ENCODE measurements around the gene PTPRU. TPM values are rescaled to one million over a fixed set of nuclear protein-coding genes. Genes with fewer than 3 reads are reported as not detected.

Gene PTPRU
- total and polyA plus RNA-seq, 4 donors, result 1.6 to 15.1 (median 6.0) TPM

DNA sequence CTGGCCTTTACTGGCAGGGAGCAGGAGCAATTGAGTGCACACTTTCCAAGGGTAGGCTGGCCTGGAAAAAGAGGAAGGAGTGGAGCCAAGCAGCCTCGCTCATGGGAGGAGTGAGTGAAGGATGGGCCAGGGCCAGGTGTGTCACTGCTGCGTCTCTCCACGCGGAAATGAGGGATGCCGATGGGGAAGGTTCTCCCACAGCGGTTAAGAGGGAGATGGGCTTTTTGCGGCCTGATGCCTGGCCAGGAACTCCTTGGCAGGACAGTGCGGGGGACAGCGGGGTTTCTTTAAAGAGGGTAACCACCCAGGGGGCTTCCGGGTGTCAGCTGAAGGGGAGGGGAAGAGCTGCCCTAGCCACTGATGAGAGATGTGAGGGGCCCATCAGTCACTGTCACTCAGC, 82.4 kb downstream of the PTPRU start:
- no peaks in the 10 kb centered on the region for H3K9me3 ChIP-seq (ENCODE audit: control insufficient read depth in 4 of 4, low read length in 3 of 4)
- no peak overlapping the region for H3K9ac ChIP-seq (ENCODE audit: low read depth in 1 of 2, low read length in 2 of 2)
- no peak overlapping the region for H3K27ac ChIP-seq (ENCODE audit: low read depth in 1 of 2, low read length in 2 of 2)
- TF ChIP-seq FOXA1 (IDR thresholded peaks at IDR 0.05), result no peak
- no peak for TF ChIP-seq REST (IDR thresholded peaks at IDR 0.05)
- TF ChIP-seq NR2F2 (IDR thresholded peaks at IDR 0.05), result no peak
- peaks cover 0 to 3% (median 1%) of the 10 kb centered on the region in 4 donors for H3K4me1 ChIP-seq (ENCODE audit: control insufficient read depth in 4 of 4, insufficient read depth in 4 of 4, low read length in 3 of 4)
- H3K4me3 ChIP-seq (ENCODE audit: low read depth in 1 of 3, low read length in 3 of 3), result no peak overlapping the region
- H3K27me3 ChIP-seq (ENCODE audit: control insufficient read depth in 4 of 4, insufficient read depth in 4 of 4, low read length in 3 of 4), result no peaks in the 10 kb centered on the region
- DNase-seq (ENCODE audit: low spot score), result no peak
- WGBS, result 96% methylated on average over 10 of the region's 10 CpGs
- peaks cover 0 to 30% (median 4%) of the 10 kb centered on the region in 4 donors for H3K36me3 ChIP-seq (ENCODE audit: control insufficient read depth in 4 of 4, insufficient read depth in 3 of 4, low read depth in 1 of 4, low read length in 3 of 4)

GRCh38 chr1:29319300-29320110, 83.2 kb downstream of the PTPRU start:
- no peak for DNase-seq (ENCODE audit: low spot score)
- Histone ChIP-seq H3K4me1 (ENCODE audit: control insufficient read depth in 4 of 4, insufficient read depth in 4 of 4, low read length in 3 of 4) (peaks cover 0 to 3% (median 1%) of the 10 kb centered on the region in 4 donors), H3K9ac (ENCODE audit: low read depth in 1 of 2, low read length in 2 of 2) (no peak overlapping the region), H3K36me3 (ENCODE audit: control insufficient read depth in 4 of 4, insufficient read depth in 3 of 4, low read depth in 1 of 4, low read length in 3 of 4) (peaks cover 0 to 24% (median 1%) of the 10 kb centered on the region in 4 donors), H3K4me3 (ENCODE audit: low read depth in 1 of 3, low read length in 3 of 3) (no peak overlapping the region), H3K27me3 (ENCODE audit: control insufficient read depth in 4 of 4, insufficient read depth in 4 of 4, low read length in 3 of 4) (no peaks in the 10 kb centered on the region), H3K27ac (ENCODE audit: low read depth in 1 of 2, low read length in 2 of 2) (no peak overlapping the region), H3K9me3 (ENCODE audit: control insufficient read depth in 4 of 4, low read length in 3 of 4) (no peaks in the 10 kb centered on the region)
- WGBS, result 84% methylated on average over 9 of the region's 9 CpGs
- TF ChIP-seq YY1 (IDR thresholded peaks at IDR 0.05) (no peak), ATF3 (IDR thresholded peaks at IDR 0.05) (no peak), EGR1 (IDR thresholded peaks at IDR 0.05; ENCODE audit: low read depth in 2 of 2) (no peak), RAD21 (IDR thresholded peaks at IDR 0.05) (no peak), RXRA (IDR thresholded peaks at IDR 0.05) (no peak), FOXA2 (IDR thresholded peaks at IDR 0.05) (no peak), HNF4G (IDR thresholded peaks at IDR 0.05) (no peak), REST (IDR thresholded peaks at IDR 0.05) (no peak), HNF4A (conservative IDR thresholded peaks at IDR 0.05) (no peak), FOXA1 (IDR thresholded peaks at IDR 0.05) (no peak), SP1 (IDR thresholded peaks at IDR 0.05) (no peak), GABPA (IDR thresholded peaks at IDR 0.05 in 1 of 2, conservative IDR thresholded peaks at IDR 0.05 in 1 of 2) (no peak), TAF1 (conservative IDR thresholded peaks at IDR 0.05) (no peak), CTCF (IDR thresholded peaks at IDR 0.05; ENCODE audit: low read depth, low read length, missing input control) (no peak), JUND (IDR thresholded peaks at IDR 0.05) (no peak), NR2F2 (IDR thresholded peaks at IDR 0.05) (no peak)
- TF ChIP-seq, protein P1, sequence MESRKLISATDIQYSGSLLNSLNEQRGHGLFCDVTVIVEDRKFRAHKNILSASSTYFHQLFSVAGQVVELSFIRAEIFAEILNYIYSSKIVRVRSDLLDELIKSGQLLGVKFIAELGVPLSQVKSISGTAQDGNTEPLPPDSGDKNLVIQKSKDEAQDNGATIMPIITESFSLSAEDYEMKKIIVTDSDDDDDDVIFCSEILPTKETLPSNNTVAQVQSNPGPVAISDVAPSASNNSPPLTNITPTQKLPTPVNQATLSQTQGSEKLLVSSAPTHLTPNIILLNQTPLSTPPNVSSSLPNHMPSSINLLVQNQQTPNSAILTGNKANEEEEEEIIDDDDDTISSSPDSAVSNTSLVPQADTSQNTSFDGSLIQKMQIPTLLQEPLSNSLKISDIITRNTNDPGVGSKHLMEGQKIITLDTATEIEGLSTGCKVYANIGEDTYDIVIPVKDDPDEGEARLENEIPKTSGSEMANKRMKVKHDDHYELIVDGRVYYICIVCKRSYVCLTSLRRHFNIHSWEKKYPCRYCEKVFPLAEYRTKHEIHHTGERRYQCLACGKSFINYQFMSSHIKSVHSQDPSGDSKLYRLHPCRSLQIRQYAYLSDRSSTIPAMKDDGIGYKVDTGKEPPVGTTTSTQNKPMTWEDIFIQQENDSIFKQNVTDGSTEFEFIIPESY (IDR thresholded peaks at IDR 0.05), result no peak
- TF ChIP-seq, protein P2, sequence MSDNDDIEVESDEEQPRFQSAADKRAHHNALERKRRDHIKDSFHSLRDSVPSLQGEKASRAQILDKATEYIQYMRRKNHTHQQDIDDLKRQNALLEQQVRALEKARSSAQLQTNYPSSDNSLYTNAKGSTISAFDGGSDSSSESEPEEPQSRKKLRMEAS (IDR thresholded peaks at IDR 0.05), result no peak
